CD4-positive, CD25-positive, alpha-beta regulatory T cell (primary cell): Measurements from ENCODE around the gene ASRGL1. TPM values are rescaled to one million over a fixed set of nuclear protein-coding genes. Genes with fewer than 3 reads are reported as not detected.
A peak's percentile ranks its signal among the peaks of the same experiment; 100 is the strongest.
"Not testable (repeated sequence)": the region's sequence is repeated elsewhere in the genome, so short reads cannot be mapped to it uniquely, and the experiment has no call there.

ENCODE experiments used
- ATAC-seq, 2 donors: fragments of 150-1000 bp; cut with Tn5 transposase; one replicate each; pipeline ENCODE4 v1.10.0; 2021; ENCODE audit warnings: low read depth in 2 of 2, moderate number of reproducible peaks in 2 of 2, moderate library complexity in 1 of 2
- DNase-seq, 3 donors: peaks; one replicate each; pipeline versions ENCODE4 v3.0.0 to v3.0.0-alpha.2; 2012 to 2022; ENCODE audit warnings: mixed read lengths in 1 of 3
- H3K27ac ChIP-seq: one replicate; pipeline ENCODE4 v1.7.0; 2013; ENCODE audit warnings: mild to moderate bottlenecking, low read length; ENCODE audit not compliant: insufficient read depth, poor library complexity, severe bottlenecking
- H3K27me3 ChIP-seq: one replicate; pipeline ENCODE4 v1.7.0; 2013; ENCODE audit warnings: low read length; ENCODE audit not compliant: control insufficient read depth, insufficient read depth
- H3K36me3 ChIP-seq: one replicate; pipeline ENCODE4 v1.7.0; 2013; ENCODE audit warnings: mild to moderate bottlenecking, low read length, moderate library complexity; ENCODE audit not compliant: control insufficient read depth, insufficient read depth
- H3K4me1 ChIP-seq: 2 replicates; pipeline ENCODE4 v1.7.0; 2013; ENCODE audit warnings: mild to moderate bottlenecking, low read length; ENCODE audit not compliant: insufficient read depth, control insufficient read depth, poor library complexity, severe bottlenecking
- H3K4me3 ChIP-seq: one replicate; pipeline ENCODE4 v1.7.0; 2013; ENCODE audit warnings: low read depth, mild to moderate bottlenecking, low read length, moderate library complexity
- H3K9me3 ChIP-seq, 2 experiments: 1 replicate in 1 of 2; 2 replicates in 1 of 2; pipeline ENCODE4 v1.7.0; 2013; ENCODE audit warnings: low read length in 2 of 2, mild to moderate bottlenecking in 1 of 2, moderate library complexity in 1 of 2; ENCODE audit not compliant: control insufficient read depth in 2 of 2
- H3K27ac Mint-ChIP-seq, 3 donors: one replicate each; pipeline ENCODE4 v1.8.0; 2020 to 2022; ENCODE audit warnings: mild to moderate bottlenecking in 3 of 3, mixed read lengths in 3 of 3, moderate library complexity in 2 of 3
- H3K27me3 Mint-ChIP-seq: one replicate; pipeline ENCODE4 v1.8.0; 2022; ENCODE audit warnings: mild to moderate bottlenecking, mixed read lengths
- H3K36me3 Mint-ChIP-seq: one replicate; pipeline ENCODE4 v1.8.0; 2020; ENCODE audit warnings: mixed read lengths
- H3K4me1 Mint-ChIP-seq, 4 donors: one replicate each; pipeline ENCODE4 v1.8.0; 2020 to 2022; ENCODE audit warnings: mixed read lengths in 4 of 4, mild to moderate bottlenecking in 1 of 4
- H3K4me3 Mint-ChIP-seq, 4 donors: one replicate each; pipeline ENCODE4 v1.8.0; 2020 to 2022; ENCODE audit warnings: mild to moderate bottlenecking in 4 of 4, mixed read lengths in 4 of 4, moderate library complexity in 3 of 4
- H3K9me3 Mint-ChIP-seq, 7 donors: one replicate each; pipeline ENCODE4 v1.8.0; 2020 to 2022; ENCODE audit warnings: mixed read lengths in 7 of 7, mild to moderate bottlenecking in 3 of 7, moderate library complexity in 2 of 7
- polyA plus RNA-seq, 4 donors: library from polyadenylated mRNA; unstranded; fragments of 300-500 nt; fragmentation: Illumina TruSeq; gene quantifications; one replicate each; pipeline ENCODE4 v1.2.3, GENCODE V29; 2021
- total RNA-seq: library from RNA; stranded (reverse); gene quantifications from one replicate; pipeline ENCODE4 v1.2.3, GENCODE V29; 2022

ASRGL1 gene
- total and polyA plus RNA-seq, 5 donors from 2014 or later: 0.57 to 3.6 (median 2.4) TPM; not detected in 1

GRCh38 chr11:62322524-62322923 is 14.7 kb upstream of the ASRGL1 start:
- Histone ChIP-seq H3K27ac (no peak overlapping the region), H3K4me1 (no peaks in the 10 kb centered on the region), H3K4me3 (no peak overlapping the region), H3K36me3 (no peaks in the 10 kb centered on the region), H3K27me3 (no peaks in the 10 kb centered on the region), H3K9me3 (no peaks in the 10 kb centered on the region)
- H3K4me1 Mint-ChIP-seq: peaks cover 0 to 4% (median 1%) of the 10 kb centered on the region in 4 donors
- DNase-seq (no peak), ATAC-seq (no peak)
- H3K36me3 Mint-ChIP-seq: no peaks in the 10 kb centered on the region
- H3K27ac Mint-ChIP-seq: no peak overlapping the region
- H3K4me3 Mint-ChIP-seq: no peak overlapping the region
- H3K9me3 Mint-ChIP-seq: no peaks in the 10 kb centered on the region
- H3K27me3 Mint-ChIP-seq: peaks cover 21% of the 10 kb centered on the region

- DNase-seq: peak in 2 of 3 donors; percentile 46 to 63
- H3K27ac ChIP-seq: no peak overlapping the region
- no peak overlapping the region for H3K4me3 ChIP-seq
- Mint-ChIP-seq H3K4me1 (peaks cover 0 to 4% (median 1%) of the 10 kb centered on the region in 4 donors), H3K9me3 (no peaks in the 10 kb centered on the region), H3K27me3 (peaks cover 12% of the 10 kb centered on the region), H3K36me3 (no peaks in the 10 kb centered on the region), H3K4me3 (no peak overlapping the region), H3K27ac (no peak overlapping the region)
- peaks cover 3% of the 10 kb centered on the region for H3K27me3 ChIP-seq
- no peaks in the 10 kb centered on the region for H3K9me3 ChIP-seq
- ATAC-seq: peak; percentile 50 to 67
- H3K36me3 ChIP-seq: no peaks in the 10 kb centered on the region
- H3K4me1 ChIP-seq: no peaks in the 10 kb centered on the region
Measured at GRCh38 chr11:62324731-62325556, 12.3 kb upstream of the ASRGL1 start.

- H3K36me3 ChIP-seq, DNase-seq, H3K4me3 Mint-ChIP-seq, H3K4me1 ChIP-seq, H3K27ac ChIP-seq, H3K9me3 Mint-ChIP-seq, H3K27me3 ChIP-seq, H3K27ac Mint-ChIP-seq, H3K36me3 Mint-ChIP-seq, H3K4me1 Mint-ChIP-seq, H3K4me3 ChIP-seq, H3K9me3 ChIP-seq, ATAC-seq: not testable (repeated sequence)
- peaks cover 19% of the 10 kb centered on the region for H3K27me3 Mint-ChIP-seq
Measured at GRCh38 chr11:62325781-62326180, 11.5 kb upstream of the ASRGL1 start.

GRCh38 chr11:62326719-62327118 is 10.5 kb upstream of the ASRGL1 start:
- peaks cover 25% of the 10 kb centered on the region for H3K27me3 Mint-ChIP-seq
- not testable (repeated sequence) for H3K9me3 Mint-ChIP-seq, H3K4me3 Mint-ChIP-seq, H3K4me3 ChIP-seq, H3K36me3 Mint-ChIP-seq, ATAC-seq, H3K9me3 ChIP-seq, H3K4me1 Mint-ChIP-seq, H3K27ac ChIP-seq, H3K4me1 ChIP-seq, DNase-seq, H3K36me3 ChIP-seq, H3K27me3 ChIP-seq, H3K27ac Mint-ChIP-seq

- DNase-seq, H3K4me1 Mint-ChIP-seq, ATAC-seq, H3K4me3 ChIP-seq, H3K27ac Mint-ChIP-seq, H3K4me3 Mint-ChIP-seq, H3K27me3 ChIP-seq, H3K27ac ChIP-seq, H3K36me3 ChIP-seq, H3K9me3 Mint-ChIP-seq, H3K9me3 ChIP-seq, H3K36me3 Mint-ChIP-seq, H3K4me1 ChIP-seq: not testable (repeated sequence)
- H3K27me3 Mint-ChIP-seq: peaks cover 25% of the 10 kb centered on the region
Measured at GRCh38 chr11:62327541-62327940, 9.7 kb upstream of the ASRGL1 start.

- not testable (repeated sequence) for H3K9me3 ChIP-seq, H3K4me3 ChIP-seq, DNase-seq, H3K4me1 Mint-ChIP-seq, H3K9me3 Mint-ChIP-seq, H3K27ac Mint-ChIP-seq, H3K36me3 Mint-ChIP-seq, H3K4me3 Mint-ChIP-seq, ATAC-seq, H3K4me1 ChIP-seq, H3K27ac ChIP-seq, H3K36me3 ChIP-seq
- H3K27me3 Mint-ChIP-seq: peaks cover 36% of the 10 kb centered on the region
- peaks cover 12% of the 10 kb centered on the region for H3K27me3 ChIP-seq
Measured at GRCh38 chr11:62331264-62331663, 6.0 kb upstream of the ASRGL1 start.

- no peaks in the 10 kb centered on the region for H3K9me3 ChIP-seq
- peaks cover 0 to 3% (median 0%) of the 10 kb centered on the region in 7 donors for H3K9me3 Mint-ChIP-seq
- H3K4me3 Mint-ChIP-seq: peak overlapping the region in 1 of 4 donors; percentile 18
- peaks cover 4 to 19% (median 6%) of the 10 kb centered on the region in 4 donors for H3K4me1 Mint-ChIP-seq
- H3K27me3 ChIP-seq: peaks cover 23% of the 10 kb centered on the region
- H3K4me3 ChIP-seq: no peak overlapping the region
- H3K4me1 ChIP-seq: peaks cover 13% of the 10 kb centered on the region
- no peak for DNase-seq
- ATAC-seq: no peak
- no peak overlapping the region for H3K27ac Mint-ChIP-seq
- H3K27me3 Mint-ChIP-seq: peaks cover 58% of the 10 kb centered on the region
- no peak overlapping the region for H3K27ac ChIP-seq
- no peaks in the 10 kb centered on the region for H3K36me3 ChIP-seq
- no peaks in the 10 kb centered on the region for H3K36me3 Mint-ChIP-seq
Measured at GRCh38 chr11:62333768-62334167, 3.5 kb upstream of the ASRGL1 start.

- H3K4me1 ChIP-seq: peaks cover 13% of the 10 kb centered on the region
- Mint-ChIP-seq H3K4me1 (peaks cover 4 to 22% (median 6%) of the 10 kb centered on the region in 4 donors), H3K27me3 (peaks cover 62% of the 10 kb centered on the region), H3K4me3 (peak overlapping the region; percentile 66 to 88 (median 80)), H3K27ac (peak overlapping the region in 1 of 3 donors; percentile 49)
- not testable (repeated sequence) for H3K9me3 ChIP-seq, H3K9me3 Mint-ChIP-seq, DNase-seq, H3K4me3 ChIP-seq, ATAC-seq, H3K36me3 ChIP-seq, H3K36me3 Mint-ChIP-seq, H3K27ac ChIP-seq
- H3K27me3 ChIP-seq: peaks cover 23% of the 10 kb centered on the region
Measured at GRCh38 chr11:62336949-62337302, 322 bp upstream of the ASRGL1 start.
